Measurements from ENCODE around the gene SEC14L1. TPM values are rescaled to one million over a fixed set of nuclear protein-coding genes. Genes with fewer than 3 reads are reported as not detected.

The SEC14L1 gene
- total RNA-seq, 1 donor: 101 TPM

DNA sequence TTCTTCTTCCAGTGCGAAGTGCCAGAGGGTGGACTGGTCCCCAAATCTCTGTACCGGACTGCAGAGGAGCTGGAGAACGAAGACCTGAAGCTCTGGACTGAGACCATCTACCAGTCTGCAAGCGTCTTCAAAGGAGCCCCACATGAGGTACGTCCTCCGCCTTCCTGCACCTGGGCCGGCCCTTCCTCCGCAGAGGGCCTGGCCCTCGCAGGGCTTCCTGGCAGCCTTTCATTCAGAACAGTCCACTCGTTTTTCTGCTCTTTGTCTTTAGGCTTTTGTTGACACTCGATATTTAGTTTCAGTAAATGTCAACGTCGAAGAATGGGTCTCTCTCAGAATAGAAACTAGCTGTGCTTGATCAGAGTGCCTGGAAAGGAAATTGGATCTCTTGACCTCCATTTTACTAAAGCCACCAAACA, 68.6 kb downstream of the SEC14L1 start:
- TF ChIP-seq, protein P1, sequence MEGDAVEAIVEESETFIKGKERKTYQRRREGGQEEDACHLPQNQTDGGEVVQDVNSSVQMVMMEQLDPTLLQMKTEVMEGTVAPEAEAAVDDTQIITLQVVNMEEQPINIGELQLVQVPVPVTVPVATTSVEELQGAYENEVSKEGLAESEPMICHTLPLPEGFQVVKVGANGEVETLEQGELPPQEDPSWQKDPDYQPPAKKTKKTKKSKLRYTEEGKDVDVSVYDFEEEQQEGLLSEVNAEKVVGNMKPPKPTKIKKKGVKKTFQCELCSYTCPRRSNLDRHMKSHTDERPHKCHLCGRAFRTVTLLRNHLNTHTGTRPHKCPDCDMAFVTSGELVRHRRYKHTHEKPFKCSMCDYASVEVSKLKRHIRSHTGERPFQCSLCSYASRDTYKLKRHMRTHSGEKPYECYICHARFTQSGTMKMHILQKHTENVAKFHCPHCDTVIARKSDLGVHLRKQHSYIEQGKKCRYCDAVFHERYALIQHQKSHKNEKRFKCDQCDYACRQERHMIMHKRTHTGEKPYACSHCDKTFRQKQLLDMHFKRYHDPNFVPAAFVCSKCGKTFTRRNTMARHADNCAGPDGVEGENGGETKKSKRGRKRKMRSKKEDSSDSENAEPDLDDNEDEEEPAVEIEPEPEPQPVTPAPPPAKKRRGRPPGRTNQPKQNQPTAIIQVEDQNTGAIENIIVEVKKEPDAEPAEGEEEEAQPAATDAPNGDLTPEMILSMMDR (IDR thresholded peaks at IDR 0.05; ENCODE audit: insufficient read depth, low read depth, low read length): no peak
- DNase-seq (ENCODE audit: low read depth): no peak

DNA sequence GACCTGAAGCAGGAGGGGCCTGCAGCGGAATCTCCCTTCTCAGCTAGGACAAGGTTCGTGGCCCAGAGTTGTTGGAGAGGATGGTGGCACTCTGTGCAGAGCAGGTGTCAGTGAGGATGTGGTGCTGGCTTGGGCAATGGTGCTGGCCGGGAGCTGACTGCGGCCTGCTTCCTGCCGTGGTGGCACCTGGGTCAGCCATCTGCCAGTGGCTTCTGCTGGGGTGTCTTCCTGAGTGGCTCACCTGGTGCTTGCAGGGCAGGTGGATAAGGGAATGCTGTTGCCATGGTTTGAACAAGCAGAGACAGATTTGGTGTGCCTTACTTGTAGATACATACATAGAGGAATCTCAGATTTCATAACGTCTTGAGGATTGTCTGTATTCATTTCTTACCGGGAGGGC, 69.6 kb downstream of the SEC14L1 start:
- DNase-seq (ENCODE audit: low read depth): no peak
- H3K4me3 ChIP-seq (ENCODE audit: low read depth, low read length): no peak overlapping the region
- TF ChIP-seq, protein P1 (IDR thresholded peaks at IDR 0.05; ENCODE audit: insufficient read depth, low read depth, low read length): no peak

More for the DNA sequence above, 68.6 kb downstream of the SEC14L1 start:
- H3K4me3 ChIP-seq (ENCODE audit: low read depth, low read length): no peak overlapping the region

DNA sequence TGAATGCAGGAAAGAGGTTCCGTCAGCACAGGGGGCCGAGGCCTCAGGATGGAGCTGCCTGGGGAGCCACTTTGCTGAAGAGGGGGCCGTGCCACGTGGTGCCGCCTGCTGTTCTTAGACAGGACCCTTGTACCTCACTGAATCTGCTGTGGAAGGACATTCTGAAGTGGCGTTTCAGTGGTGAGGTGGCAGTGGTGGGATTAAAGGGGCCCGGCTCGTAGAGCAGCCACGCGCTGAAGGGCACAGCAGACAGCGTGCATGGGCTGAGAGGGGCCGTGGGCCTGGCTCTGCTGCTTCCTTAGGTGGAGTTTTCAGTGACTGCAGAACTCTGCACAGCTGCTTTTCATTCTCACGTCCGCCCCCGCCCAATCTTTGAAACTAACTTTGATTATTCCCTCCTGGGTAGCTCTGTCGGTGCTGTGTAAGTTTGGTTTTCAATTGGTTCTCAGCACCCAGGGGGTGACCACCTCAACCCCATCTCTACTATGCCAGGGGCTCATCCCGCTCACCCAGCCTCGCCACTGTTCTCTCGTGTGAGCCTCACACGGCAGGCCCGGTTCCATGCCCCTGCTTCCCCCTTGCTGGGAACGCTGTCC, 70.3 kb downstream of the SEC14L1 start:
- TF ChIP-seq, protein P1 (IDR thresholded peaks at IDR 0.05; ENCODE audit: insufficient read depth, low read depth, low read length): no peak
- no peak overlapping the region for H3K4me3 ChIP-seq (ENCODE audit: low read depth, low read length)
- no peak for DNase-seq (ENCODE audit: low read depth)

- no peak overlapping the region for H3K4me3 ChIP-seq (ENCODE audit: low read depth, low read length)
- no peak for DNase-seq (ENCODE audit: low read depth)
These were observed 70.9 kb downstream of the SEC14L1 start for GRCh38 chr17:77211681-77212080.

GRCh38 chr17:77212081-77212832, 71.5 kb downstream of the SEC14L1 start:
- no peak for DNase-seq (ENCODE audit: low read depth)
- TF ChIP-seq, protein P1 (IDR thresholded peaks at IDR 0.05; ENCODE audit: insufficient read depth, low read depth, low read length): no peak
- no peak overlapping the region for H3K4me3 ChIP-seq (ENCODE audit: low read depth, low read length)

More at GRCh38 chr17:77211681-77212080, 70.9 kb downstream of the SEC14L1 start:
- TF ChIP-seq, protein P1 (IDR thresholded peaks at IDR 0.05; ENCODE audit: insufficient read depth, low read depth, low read length): no peak

DNA sequence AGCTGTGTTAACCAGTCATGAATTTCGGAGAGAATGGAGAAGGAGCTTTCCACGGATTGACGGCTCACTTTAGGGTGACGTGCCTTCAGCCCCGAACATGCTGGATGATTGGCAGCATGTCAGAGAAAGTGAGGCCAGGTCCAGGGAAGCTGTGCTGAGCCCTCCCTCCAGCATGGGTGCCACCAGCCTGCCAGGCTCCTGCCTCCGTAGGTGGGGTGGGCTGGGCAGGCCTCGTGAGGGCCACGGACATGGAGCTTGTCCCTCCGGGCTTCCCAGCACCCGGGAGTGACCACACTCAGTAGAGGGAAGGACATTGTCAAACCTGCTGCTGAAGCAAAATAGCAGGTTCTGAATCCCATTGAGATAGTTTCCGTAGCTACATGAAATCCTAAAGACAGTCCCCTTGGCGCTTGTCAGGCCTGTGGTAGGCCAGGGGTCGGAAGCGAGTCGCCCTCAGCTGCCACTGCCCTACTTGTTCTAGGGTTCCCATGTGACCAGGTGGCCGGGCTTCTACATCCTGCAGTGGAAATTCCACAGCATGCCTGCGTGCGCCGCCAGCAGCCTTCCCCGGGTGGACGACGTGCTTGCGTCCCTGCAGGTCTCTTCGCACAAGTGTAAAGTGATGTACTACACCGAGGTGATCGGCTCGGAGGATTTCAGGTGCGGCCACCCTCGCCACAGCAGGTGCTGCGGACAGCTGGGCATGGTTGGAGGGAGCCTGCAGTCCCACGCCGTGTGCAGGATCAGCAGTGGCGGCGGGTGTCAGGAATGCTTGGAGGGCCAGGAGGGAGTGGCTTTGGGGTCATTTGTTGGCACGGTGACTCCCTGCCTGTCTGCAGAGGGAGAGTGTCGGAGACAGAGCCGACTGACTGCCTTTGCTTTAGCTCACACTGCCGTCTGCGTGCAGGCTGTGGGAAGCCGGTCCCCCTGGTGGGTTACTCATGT, 72.3 kb downstream of the SEC14L1 start:
- DNase-seq (ENCODE audit: low read depth): no peak
- TF ChIP-seq, protein P1 (IDR thresholded peaks at IDR 0.05; ENCODE audit: insufficient read depth, low read depth, low read length): no peak

More for the DNA sequence above, 72.3 kb downstream of the SEC14L1 start:
- no peak overlapping the region for H3K4me3 ChIP-seq (ENCODE audit: low read depth, low read length)
